IMR-90 (cell line): ENCODE measurements around the gene GLRX3. TPM values are rescaled to one million over a fixed set of nuclear protein-coding genes. Genes with fewer than 3 reads are reported as not detected.
"Not testable (repeated sequence)": the region's sequence is repeated elsewhere in the genome, so short reads cannot be mapped to it uniquely, and the experiment has no call there.

ENCODE experiments used
- ATAC-seq: fragments of 200-7000 bp; cut with Tn5 transposase; 2 replicates; pipeline ENCODE4 v1.9.1; 2020; ENCODE audit warnings: low read depth, mild to moderate bottlenecking, moderate library complexity
- BruUV-seq: library from RNA; stranded (reverse); fragments of 400-500 nt; replicated peaks from 2 replicates; lab custom pipeline; 2021; lab: Mats Ljungman, UMichigan
- CTCF ChIA-PET: fragments of 300-600 bp; formaldehyde crosslinking; extraction: SDS; loops from one replicate; lab custom pipeline; 2021; ENCODE audit warnings: antibody characterized with exemption; lab: Yijun Ruan, JAX
- POLR2A ChIA-PET: fragments of 300-600 bp; sonication (Branson Sonifier 250); formaldehyde crosslinking; loops from one replicate; lab custom pipeline; 2022; ENCODE audit warnings: antibody characterized with exemption; ENCODE audit not compliant: unreplicated experiment; lab: Charles Lee
- DNase-seq: peaks from one replicate; pipeline ENCODE4 v3.0.0; 2013
- H2AFZ ChIP-seq: replicated peaks from 2 replicates; pipeline ENCODE3; 2013; ENCODE audit warnings: low read length, mild to moderate bottlenecking; ENCODE audit not compliant: poor library complexity
- H2AK5ac ChIP-seq: 2 replicates; pipeline ENCODE4 v1.6.1; 2013; ENCODE audit warnings: low read depth, low read length, inconsistent platforms
- H2AK9ac ChIP-seq: replicated peaks from 2 replicates; pipeline ENCODE3; 2013; ENCODE audit warnings: mild to moderate bottlenecking, low read depth, low read length, moderate library complexity; ENCODE audit not compliant: poor library complexity
- H2BK120ac ChIP-seq: 2 replicates; pipeline ENCODE4 v1.6.1; 2013; ENCODE audit warnings: low read depth, low read length, inconsistent platforms
- H2BK15ac ChIP-seq: 3 replicates; pipeline ENCODE4 v1.6.1; 2013; ENCODE audit warnings: low read depth, low read length, inconsistent platforms
- H2BK20ac ChIP-seq: 2 replicates; pipeline ENCODE4 v1.6.1; 2013; ENCODE audit warnings: low read depth, mild to moderate bottlenecking, inconsistent platforms, low read length, moderate library complexity
- H2BK5ac ChIP-seq: 2 replicates; pipeline ENCODE4 v1.6.1; 2013; ENCODE audit warnings: mild to moderate bottlenecking, low read depth, low read length, inconsistent platforms; ENCODE audit not compliant: poor library complexity, severe bottlenecking
- H3K14ac ChIP-seq: replicated peaks from 2 replicates; pipeline ENCODE4 v1.6.1; 2013; ENCODE audit warnings: low read depth, low read length, inconsistent platforms
- H3K18ac ChIP-seq: 2 replicates; pipeline ENCODE4 v1.6.1; 2013; ENCODE audit warnings: low read depth, low read length, control low read depth
- H3K23ac ChIP-seq: 2 replicates; pipeline ENCODE4 v1.6.1; 2013; ENCODE audit warnings: low read depth, low read length, inconsistent platforms
- H3K27ac ChIP-seq: 2 replicates; pipeline ENCODE4 v1.5.1; 2013; ENCODE audit warnings: mild to moderate bottlenecking, control low read depth, low read length; ENCODE audit not compliant: insufficient read depth
- H3K27me3 ChIP-seq: 2 replicates; pipeline ENCODE4 v1.6.1; 2013; ENCODE audit warnings: low read length; ENCODE audit not compliant: control insufficient read depth, insufficient read depth
- H3K36me3 ChIP-seq: 2 replicates; pipeline ENCODE4 v1.6.1; 2013; ENCODE audit warnings: low read length, mixed read lengths; ENCODE audit not compliant: control insufficient read depth, insufficient read depth
- H3K4ac ChIP-seq: 2 replicates; pipeline ENCODE4 v1.6.1; 2013; ENCODE audit warnings: low read depth, low read length, inconsistent platforms
- H3K4me1 ChIP-seq: 2 replicates; pipeline ENCODE4 v1.6.1; 2013; ENCODE audit warnings: low read length, mixed read lengths; ENCODE audit not compliant: control insufficient read depth, insufficient read depth
- H3K4me2 ChIP-seq: 2 replicates; pipeline ENCODE4 v1.6.1; 2013; ENCODE audit warnings: low read depth, mild to moderate bottlenecking, control low read depth, low read length, moderate library complexity
- H3K4me3 ChIP-seq: 2 replicates; pipeline ENCODE4 v1.5.1; 2013; ENCODE audit warnings: low read depth, mild to moderate bottlenecking, control low read depth, low read length, moderate library complexity; ENCODE audit not compliant: insufficient read depth
- H3K56ac ChIP-seq: 2 replicates; pipeline ENCODE4 v1.6.1; 2013; ENCODE audit warnings: low read length, inconsistent platforms; ENCODE audit not compliant: insufficient read depth; ENCODE audit errors: extremely low read depth
- H3K79me1 ChIP-seq, 2 experiments: 2 replicates each; pipeline ENCODE4 v1.6.1; 2013; ENCODE audit warnings: low read length in 2 of 2, inconsistent platforms in 1 of 2, low read depth in 1 of 2
- H3K9ac ChIP-seq: 2 replicates; pipeline ENCODE4 v1.6.1; 2013; ENCODE audit warnings: low read depth, low read length, control low read depth
- H3K9me1 ChIP-seq: 2 replicates; pipeline ENCODE4 v1.6.1; 2013; ENCODE audit warnings: low read length, inconsistent platforms; ENCODE audit not compliant: insufficient read depth
- H3K9me3 ChIP-seq: 2 replicates; pipeline ENCODE4 v1.6.1; 2013; ENCODE audit warnings: low read length; ENCODE audit not compliant: control insufficient read depth, insufficient read depth
- H4K20me1 ChIP-seq: 2 replicates; pipeline ENCODE4 v1.6.1; 2013; ENCODE audit warnings: low read length, inconsistent platforms; ENCODE audit not compliant: insufficient read depth
- H4K5ac ChIP-seq: 2 replicates; pipeline ENCODE4 v1.6.1; 2013; ENCODE audit warnings: mild to moderate bottlenecking, low read depth, low read length, control low read depth
- H4K8ac ChIP-seq, 2 experiments: 2 replicates each; pipeline ENCODE4 v1.6.1; 2013; ENCODE audit warnings: low read depth in 2 of 2, low read length in 2 of 2, control low read depth in 1 of 2, inconsistent platforms in 1 of 2
- H4K91ac ChIP-seq: 2 replicates; pipeline ENCODE4 v1.6.1; 2013; ENCODE audit warnings: low read depth, low read length, inconsistent platforms; ENCODE audit not compliant: insufficient read depth
- CEBPB ChIP-seq: IDR thresholded peaks from 2 replicates; pipeline ENCODE4 v1.6.1; 2012; ENCODE audit warnings: low read depth, low read length, improper control_type of control experiment
- CHD1 ChIP-seq: IDR thresholded peaks from 2 replicates; pipeline ENCODE4 v1.6.1; 2012; ENCODE audit warnings: low read depth, low read length, improper control_type of control experiment
- FOS ChIP-seq: fragments of 150-350 bp; IDR thresholded peaks from 2 replicates; pipeline ENCODE4 v1.6.1; 2016; ENCODE audit warnings: low read depth, low read length
- RCOR1 ChIP-seq: IDR thresholded peaks from 2 replicates; pipeline ENCODE4 v1.6.1; 2012; ENCODE audit warnings: mild to moderate bottlenecking, low read length, improper control_type of control experiment; ENCODE audit not compliant: insufficient replicate concordance
- RFX5 ChIP-seq: IDR thresholded peaks from 2 replicates; pipeline ENCODE4 v1.8.0; 2012; ENCODE audit warnings: low read depth, mild to moderate bottlenecking, low read length, moderate library complexity
- WGBS, 2 experiments: methylation state at CpG; one replicate each; pipeline versions ENCODE4 v1.1.5 to v1.1.7; 2013; ENCODE audit warnings: missing lambda C conversion rate in 2 of 2; ENCODE audit not compliant: insufficient read length in 1 of 2; ENCODE audit errors: extremely low coverage in 2 of 2; 5-methylcytosine and 5-hydroxymethylcytosine counted together
- dilution Hi-C: fragments of 300-500 bp; cut with HindIII; formaldehyde crosslinking; loops from one replicate; pipeline ENCODE4 v1.14.3; 2018; ENCODE audit warnings: low sequenced_read_pairs; ENCODE audit not compliant: unreplicated experiment
- in situ Hi-C: fragments of 300-500 bp; cut with MboI; formaldehyde crosslinking; loops from 3 replicates; pipeline ENCODE4 v1.14.3; 2019; ENCODE audit warnings: low sequenced_read_pairs, inconsistent platforms, mixed read lengths
- intact Hi-C: fragments of 100-400 bp; cut with micrococcal nuclease; formaldehyde crosslinking; loops from 2 replicates; pipeline ENCODE4 v1.10.0; 2022
- polyA plus RNA-seq, 3 experiments: library from polyadenylated mRNA; depleted of rRNA; stranded (reverse); fragments of >200 nt; gene quantifications; 2 replicates each; pipeline ENCODE4 v1.2.3, GENCODE V29; 2012; ENCODE audit warnings: low replicate concordance in 1 of 3
- total RNA-seq: library from RNA; depleted of rRNA; stranded (reverse); fragments of >200 nt; gene quantifications from 2 replicates; pipeline ENCODE4 v1.2.3, GENCODE V29; 2012
- TF ChIP-seq, protein P1 (sequence below): conservative IDR thresholded peaks from 2 replicates; pipeline ENCODE4 v1.5.1; 2012; ENCODE audit warnings: mild to moderate bottlenecking, low read depth, low read length, improper control_type of control experiment

Gene GLRX3
- total and polyA plus RNA-seq, 2 of the 4 experiments (the other 2 are of a cell fraction), result 78.7 to 81.7 TPM

DNA sequence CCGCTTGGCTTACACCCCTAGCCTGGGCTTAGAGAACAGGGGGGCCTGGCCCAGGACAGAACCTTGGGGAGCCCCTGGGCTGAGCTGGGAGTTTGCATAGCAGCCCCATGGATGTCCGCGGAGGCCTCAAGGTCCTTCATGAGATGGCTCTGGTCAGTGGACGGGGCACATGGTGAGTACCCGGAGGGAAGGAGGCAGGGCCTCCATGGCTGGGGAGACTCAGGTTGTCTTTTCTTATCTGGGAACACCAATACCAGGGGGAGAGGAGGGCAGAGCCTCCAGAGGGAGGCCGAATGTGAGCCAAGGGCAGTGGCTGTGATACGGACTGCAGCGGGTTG lies 64.8 kb downstream of the GLRX3 start:
- H2AK5ac ChIP-seq, result no peak overlapping the region
- 0 out of 2 replicates have a peak, but pooled peaks cover 3% of the 10 kb centered on the region for H3K9me1 ChIP-seq
- no TSS peak for BruUV-seq
- in situ Hi-C loops (no loop called here), intact Hi-C loops (no loop called here), dilution Hi-C loops (no loop called here)
- H2BK5ac ChIP-seq, result no peak overlapping the region
- no peak overlapping the region for H4K5ac ChIP-seq
- 93% methylated on average over 3 of the region's 8 CpGs; no CpG with 5 or more reads in 1 of the 2 experiments for WGBS, 2 experiments
- H3K14ac ChIP-seq, result no peak overlapping the region
- no peak overlapping the region for H3K27ac ChIP-seq
- no peak overlapping the region for H4K91ac ChIP-seq
- ChIA-PET CTCF (interaction anchor here (0.6 kb wide), 1 partner anchor 1230 kb away, joined by 4 read pairs; no protein-coding TSS in a partner anchor), POLR2A (no interaction called here)
- no peak overlapping the region for H3K4ac ChIP-seq
- no peak overlapping the region for H2BK120ac ChIP-seq
- H3K9ac ChIP-seq, result no peak overlapping the region
- no peak for TF ChIP-seq RCOR1
- TF ChIP-seq, protein P1, sequence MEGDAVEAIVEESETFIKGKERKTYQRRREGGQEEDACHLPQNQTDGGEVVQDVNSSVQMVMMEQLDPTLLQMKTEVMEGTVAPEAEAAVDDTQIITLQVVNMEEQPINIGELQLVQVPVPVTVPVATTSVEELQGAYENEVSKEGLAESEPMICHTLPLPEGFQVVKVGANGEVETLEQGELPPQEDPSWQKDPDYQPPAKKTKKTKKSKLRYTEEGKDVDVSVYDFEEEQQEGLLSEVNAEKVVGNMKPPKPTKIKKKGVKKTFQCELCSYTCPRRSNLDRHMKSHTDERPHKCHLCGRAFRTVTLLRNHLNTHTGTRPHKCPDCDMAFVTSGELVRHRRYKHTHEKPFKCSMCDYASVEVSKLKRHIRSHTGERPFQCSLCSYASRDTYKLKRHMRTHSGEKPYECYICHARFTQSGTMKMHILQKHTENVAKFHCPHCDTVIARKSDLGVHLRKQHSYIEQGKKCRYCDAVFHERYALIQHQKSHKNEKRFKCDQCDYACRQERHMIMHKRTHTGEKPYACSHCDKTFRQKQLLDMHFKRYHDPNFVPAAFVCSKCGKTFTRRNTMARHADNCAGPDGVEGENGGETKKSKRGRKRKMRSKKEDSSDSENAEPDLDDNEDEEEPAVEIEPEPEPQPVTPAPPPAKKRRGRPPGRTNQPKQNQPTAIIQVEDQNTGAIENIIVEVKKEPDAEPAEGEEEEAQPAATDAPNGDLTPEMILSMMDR, result no peak
- no peak for TF ChIP-seq FOS
- no peak for TF ChIP-seq CEBPB
- TF ChIP-seq RFX5, result no peak
- no peak for TF ChIP-seq CHD1
- no peak overlapping the region for H2BK15ac ChIP-seq
- H3K36me3 ChIP-seq, result no peaks in the 10 kb centered on the region
- H2BK20ac ChIP-seq, result no peak overlapping the region
- H3K4me3 ChIP-seq, result no peak overlapping the region
- H3K79me1 ChIP-seq, result no peaks in the 10 kb centered on the region
- H4K8ac ChIP-seq, result no peak overlapping the region
- H3K4me1 ChIP-seq, result no peaks in the 10 kb centered on the region
- no peak overlapping the region for H3K4me2 ChIP-seq
- DNase-seq, result no peak
- H3K27me3 ChIP-seq, result no peaks in the 10 kb centered on the region; the same call in 1 of the 2 replicates
- H2AFZ ChIP-seq, result no peak overlapping the region
- no peak overlapping the region for H3K56ac ChIP-seq
- H3K18ac ChIP-seq, result no peak overlapping the region
- no peak for ATAC-seq
- H3K9me3 ChIP-seq, result no peaks in the 10 kb centered on the region
- H4K20me1 ChIP-seq, result no peaks in the 10 kb centered on the region
- no peak overlapping the region for H2AK9ac ChIP-seq
- H3K23ac ChIP-seq, result no peak overlapping the region

DNA sequence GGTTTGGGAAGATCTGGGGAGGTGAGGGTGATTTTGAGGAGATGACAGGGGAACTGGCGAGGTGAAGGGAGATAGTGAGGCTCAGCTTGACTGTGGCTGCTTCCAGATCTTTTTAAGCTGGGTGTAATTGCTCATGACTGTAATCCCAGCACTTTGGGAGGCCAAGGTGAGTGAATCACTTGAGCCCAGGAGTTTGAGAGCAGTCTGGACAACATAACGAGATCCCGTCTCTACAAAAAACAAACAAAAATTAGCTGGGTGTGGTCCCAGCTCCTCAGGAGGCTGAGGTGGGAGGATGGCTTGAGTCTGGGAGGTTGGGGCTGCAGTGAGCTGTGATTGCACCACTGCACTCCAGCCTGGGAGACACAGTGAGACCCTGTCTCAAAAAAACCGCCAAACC lies 66.0 kb downstream of the GLRX3 start:
- H3K4me2 ChIP-seq, H3K4me1 ChIP-seq, H3K9me3 ChIP-seq, POLR2A ChIA-PET, H3K36me3 ChIP-seq, ATAC-seq, H3K79me1 ChIP-seq, H2BK120ac ChIP-seq, H3K27me3 ChIP-seq, H2BK5ac ChIP-seq, dilution Hi-C loops, H2BK20ac ChIP-seq, H2BK15ac ChIP-seq, H4K5ac ChIP-seq, H3K18ac ChIP-seq, H3K27ac ChIP-seq, H3K9ac ChIP-seq, H3K4me3 ChIP-seq, H3K4ac ChIP-seq, H4K8ac ChIP-seq, H2AK5ac ChIP-seq, H2AFZ ChIP-seq, in situ Hi-C loops, H3K14ac ChIP-seq, H3K9me1 ChIP-seq, H2AK9ac ChIP-seq, DNase-seq, intact Hi-C loops, BruUV-seq, H4K20me1 ChIP-seq, H3K56ac ChIP-seq, CTCF ChIA-PET, H4K91ac ChIP-seq, H3K23ac ChIP-seq: not testable (repeated sequence)
- 0% methylated on average over 1 of the region's 4 CpGs; no CpG with 5 or more reads in 1 of the 2 experiments for WGBS, 2 experiments
